ENCODE data around the gene SEMA6A.

GRCh38 chr5:116459301-116459700 is 115.3 kb downstream of the SEMA6A start:
- TF ChIP-seq CTCF (optimal IDR thresholded peaks at IDR 0.05 in 1 of 3, IDR thresholded peaks at IDR 0.05 in 1 of 3, conservative IDR thresholded peaks at IDR 0.05 in 1 of 3; ENCODE audit: extremely low read depth in 1 of 3, insufficient read depth in 2 of 3, low read length in 3 of 3) (no peak), EZH2 (IDR thresholded peaks at IDR 0.05; ENCODE audit: low read length) (no peak)
